H9 (cell line): ENCODE measurements around the gene NCKAP5. TPM values are rescaled to one million over a fixed set of nuclear protein-coding genes. Genes with fewer than 3 reads are reported as not detected.

Experiments
- DNase-seq: peaks from one replicate; pipeline ENCODE4 v3.0.0-alpha.2; 2017
- H2AFZ ChIP-seq: one replicate; pipeline ENCODE4 v1.6.1; 2013; ENCODE audit warnings: mild to moderate bottlenecking, low read length, control low read depth, moderate library complexity
- H2AK5ac ChIP-seq: 2 replicates; pipeline ENCODE4 v1.6.1; 2013; ENCODE audit warnings: low read length, control low read depth, mixed read lengths; ENCODE audit not compliant: insufficient read length
- H2BK120ac ChIP-seq: one replicate; pipeline ENCODE4 v1.6.1; 2013; ENCODE audit warnings: low read depth, mild to moderate bottlenecking, low read length, control low read depth, inconsistent platforms; ENCODE audit not compliant: poor library complexity, severe bottlenecking
- H2BK12ac ChIP-seq: 2 replicates; pipeline ENCODE4 v1.6.1; 2013; ENCODE audit warnings: low read length, control low read depth, mixed read lengths, low read depth; ENCODE audit not compliant: insufficient read length
- H2BK15ac ChIP-seq: 2 replicates; pipeline ENCODE4 v1.6.1; 2013; ENCODE audit warnings: low read depth, low read length, control low read depth
- H2BK20ac ChIP-seq: one replicate; pipeline ENCODE4 v1.6.1; 2013; ENCODE audit warnings: low read depth, mild to moderate bottlenecking, low read length, control low read depth, inconsistent platforms; ENCODE audit not compliant: poor library complexity, severe bottlenecking
- H2BK5ac ChIP-seq: 2 replicates; pipeline ENCODE4 v1.6.1; 2013; ENCODE audit warnings: low read length, control low read depth, mixed read lengths; ENCODE audit not compliant: insufficient read length
- H3K14ac ChIP-seq: 2 replicates; pipeline ENCODE4 v1.6.1; 2013; ENCODE audit warnings: low read length, control low read depth; ENCODE audit not compliant: insufficient read depth
- H3K18ac ChIP-seq: 2 replicates; pipeline ENCODE4 v1.6.1; 2013; ENCODE audit warnings: low read depth, mild to moderate bottlenecking, mixed read lengths, low read length, control low read depth; ENCODE audit not compliant: insufficient read length
- H3K23ac ChIP-seq: 2 replicates; pipeline ENCODE4 v1.6.1; 2013; ENCODE audit warnings: low read length, control low read depth, mixed read lengths, low read depth; ENCODE audit not compliant: insufficient read length
- H3K23me2 ChIP-seq: 2 replicates; pipeline ENCODE4 v1.6.1; 2013; ENCODE audit warnings: low read depth, mild to moderate bottlenecking, mixed read lengths, low read length, control low read depth; ENCODE audit not compliant: insufficient read length, poor library complexity, severe bottlenecking
- H3K27ac ChIP-seq: 2 replicates; pipeline ENCODE4 v1.5.1; 2013; ENCODE audit warnings: low read length, control low read depth, mixed read lengths, low read depth; ENCODE audit not compliant: insufficient read length
- H3K27me3 ChIP-seq: 2 replicates; pipeline ENCODE4 v1.6.1; 2013; ENCODE audit warnings: low read length, control low read depth, inconsistent platforms; ENCODE audit not compliant: insufficient read depth
- H3K4ac ChIP-seq: 2 replicates; pipeline ENCODE4 v1.6.1; 2013; ENCODE audit warnings: low read depth, mild to moderate bottlenecking, control low read depth, inconsistent platforms, low read length, moderate library complexity
- H3K4me1 ChIP-seq: 2 replicates; pipeline ENCODE4 v1.6.1; 2013; ENCODE audit warnings: low read length, control low read depth, inconsistent platforms; ENCODE audit not compliant: insufficient read depth
- H3K4me2 ChIP-seq: 2 replicates; pipeline ENCODE4 v1.6.1; 2013; ENCODE audit warnings: low read length, control low read depth, mixed read lengths; ENCODE audit not compliant: insufficient read length, insufficient read depth
- H3K56ac ChIP-seq: 2 replicates; pipeline ENCODE4 v1.6.1; 2013; ENCODE audit warnings: low read depth, mild to moderate bottlenecking, mixed read lengths, low read length, control low read depth; ENCODE audit not compliant: insufficient read length
- H3K79me1 ChIP-seq: 2 replicates; pipeline ENCODE4 v1.6.1; 2013; ENCODE audit warnings: low read depth, mild to moderate bottlenecking, moderate library complexity, low read length, control low read depth, inconsistent platforms; ENCODE audit not compliant: insufficient read depth, poor library complexity, severe bottlenecking
- H3K79me2 ChIP-seq: 2 replicates; pipeline ENCODE4 v1.6.1; 2013; ENCODE audit warnings: low read length, control low read depth, inconsistent platforms; ENCODE audit not compliant: insufficient read depth
- H3K9ac ChIP-seq: 2 replicates; pipeline ENCODE4 v1.6.1; 2013; ENCODE audit warnings: low read length, control low read depth, mixed read lengths; ENCODE audit not compliant: insufficient read length; ENCODE audit errors: extremely low read depth
- H3K9me3 ChIP-seq: one replicate; pipeline ENCODE4 v1.6.1; 2013; ENCODE audit warnings: low read depth, low read length, inconsistent platforms; ENCODE audit not compliant: control insufficient read depth
- H3T11ph ChIP-seq: one replicate; pipeline ENCODE4 v1.6.1; 2013; ENCODE audit warnings: mild to moderate bottlenecking, low read length, control low read depth, inconsistent platforms
- H4K20me1 ChIP-seq: one replicate; pipeline ENCODE4 v1.6.1; 2013; ENCODE audit not compliant: control insufficient read depth, insufficient read length, insufficient read depth
- H4K5ac ChIP-seq: 2 replicates; pipeline ENCODE4 v1.6.1; 2013; ENCODE audit warnings: low read depth, mild to moderate bottlenecking, mixed read lengths, low read length, control low read depth; ENCODE audit not compliant: insufficient read length
- H4K8ac ChIP-seq: replicated peaks from 2 replicates; pipeline ENCODE4 v1.6.1; 2013; ENCODE audit warnings: low read length, control low read depth, mixed read lengths, low read depth; ENCODE audit not compliant: insufficient read length
- H4K91ac ChIP-seq: 2 replicates; pipeline ENCODE4 v1.6.1; 2013; ENCODE audit warnings: low read depth, mild to moderate bottlenecking, moderate library complexity, mixed read lengths, low read length, control low read depth; ENCODE audit not compliant: insufficient read length
- H3K27ac Mint-ChIP-seq, 3 experiments: 2 replicates in 2 of 3; 3 replicates in 1 of 3; pipeline ENCODE4 v1.8.0; 2020 to 2021; ENCODE audit warnings: mixed read lengths in 3 of 3, mild to moderate bottlenecking in 1 of 3, moderate library complexity in 1 of 3
- H3K27me3 Mint-ChIP-seq: 2 replicates; pipeline ENCODE4 v1.8.0; 2021; ENCODE audit warnings: low read depth, mild to moderate bottlenecking, moderate library complexity, mixed read lengths
- H3K36me3 Mint-ChIP-seq, 3 experiments: 2 replicates in 2 of 3; 3 replicates in 1 of 3; pipeline ENCODE4 v1.8.0; 2020 to 2021; ENCODE audit warnings: low read depth in 3 of 3, mixed read lengths in 3 of 3; ENCODE audit not compliant: insufficient read depth in 1 of 3
- H3K4me1 Mint-ChIP-seq, 2 experiments: 2 replicates each; pipeline ENCODE4 v1.8.0; 2020; ENCODE audit warnings: mixed read lengths in 2 of 2
- H3K4me3 Mint-ChIP-seq, 2 experiments: 2 replicates in 1 of 2; 3 replicates in 1 of 2; pipeline ENCODE4 v1.8.0; 2020 to 2021; ENCODE audit warnings: mild to moderate bottlenecking in 2 of 2, mixed read lengths in 2 of 2, moderate library complexity in 1 of 2
- H3K9me3 Mint-ChIP-seq, 2 experiments: 2 replicates in 1 of 2; 3 replicates in 1 of 2; pipeline ENCODE4 v1.8.0; 2020; ENCODE audit warnings: mild to moderate bottlenecking in 2 of 2, mixed read lengths in 2 of 2, moderate library complexity in 1 of 2
- WGBS: extraction: QIAGEN DNeasy Blood & Tissue Kit; methylation state at CpG from one replicate; pipeline ENCODE4 v1.1.7; 2013; ENCODE audit warnings: missing lambda C conversion rate, low lambda C conversion rate, mixed read lengths; ENCODE audit not compliant: insufficient read length; ENCODE audit errors: extremely low coverage; 5-methylcytosine and 5-hydroxymethylcytosine counted together
- total RNA-seq: library from RNA; stranded (reverse); gene quantifications from 2 replicates; pipeline ENCODE4 v1.2.1, GENCODE V29; 2021
- TF ChIP-seq, protein P1 (sequence below): fragments of 200-600 bp; sonication (generic); conservative IDR thresholded peaks from 3 replicates; pipeline ENCODE4 v1.8.0; 2021; ENCODE audit warnings: antibody characterized with exemption, mild to moderate bottlenecking

Gene NCKAP5
- total RNA-seq, 1 experiment from 2014 or later, result 0.26 TPM

GRCh38 chr2:133252780-133253355 lies 315.4 kb downstream of the NCKAP5 start:
- Histone ChIP-seq H2BK20ac (no peak overlapping the region), H2BK5ac (no peak overlapping the region), H3K23ac (no peak overlapping the region), H3K4ac (no peak overlapping the region), H3K4me1 (no peaks in the 10 kb centered on the region), H3K79me1 (no peaks in the 10 kb centered on the region), H3K14ac (no peak overlapping the region), H4K5ac (no peak overlapping the region), H4K8ac (no peak overlapping the region), H3K9ac (no peak overlapping the region), H3K27ac (no peak overlapping the region), H4K20me1 (no peaks in the 10 kb centered on the region), H2AK5ac (no peak overlapping the region), H3K56ac (no peak overlapping the region), H3K27me3 (no peaks in the 10 kb centered on the region), H2BK15ac (no peak overlapping the region), H3K4me2 (no peak overlapping the region), H2AFZ (no peak overlapping the region), H3T11ph (no peak overlapping the region), H4K91ac (no peak overlapping the region), H3K9me3 (no peaks in the 10 kb centered on the region), H3K79me2 (no peaks in the 10 kb centered on the region), H3K23me2 (no peaks in the 10 kb centered on the region), H2BK120ac (no peak overlapping the region), H3K18ac (no peak overlapping the region), H2BK12ac (no peak overlapping the region)
- H3K9me3 Mint-ChIP-seq, result no peaks in the 10 kb centered on the region
- H3K4me3 Mint-ChIP-seq, result no peak overlapping the region
- DNase-seq, result no peak
- H3K27ac Mint-ChIP-seq, result no peak overlapping the region
- 0 out of 4 replicates have a peak, but pooled peaks cover 0 to 2% of the 10 kb centered on the region in 2 experiments for H3K4me1 Mint-ChIP-seq
- no peaks in the 10 kb centered on the region for H3K36me3 Mint-ChIP-seq
- TF ChIP-seq, protein P1, sequence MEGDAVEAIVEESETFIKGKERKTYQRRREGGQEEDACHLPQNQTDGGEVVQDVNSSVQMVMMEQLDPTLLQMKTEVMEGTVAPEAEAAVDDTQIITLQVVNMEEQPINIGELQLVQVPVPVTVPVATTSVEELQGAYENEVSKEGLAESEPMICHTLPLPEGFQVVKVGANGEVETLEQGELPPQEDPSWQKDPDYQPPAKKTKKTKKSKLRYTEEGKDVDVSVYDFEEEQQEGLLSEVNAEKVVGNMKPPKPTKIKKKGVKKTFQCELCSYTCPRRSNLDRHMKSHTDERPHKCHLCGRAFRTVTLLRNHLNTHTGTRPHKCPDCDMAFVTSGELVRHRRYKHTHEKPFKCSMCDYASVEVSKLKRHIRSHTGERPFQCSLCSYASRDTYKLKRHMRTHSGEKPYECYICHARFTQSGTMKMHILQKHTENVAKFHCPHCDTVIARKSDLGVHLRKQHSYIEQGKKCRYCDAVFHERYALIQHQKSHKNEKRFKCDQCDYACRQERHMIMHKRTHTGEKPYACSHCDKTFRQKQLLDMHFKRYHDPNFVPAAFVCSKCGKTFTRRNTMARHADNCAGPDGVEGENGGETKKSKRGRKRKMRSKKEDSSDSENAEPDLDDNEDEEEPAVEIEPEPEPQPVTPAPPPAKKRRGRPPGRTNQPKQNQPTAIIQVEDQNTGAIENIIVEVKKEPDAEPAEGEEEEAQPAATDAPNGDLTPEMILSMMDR, result no peak
- no peaks in the 10 kb centered on the region for H3K27me3 Mint-ChIP-seq
- no CpG with 5 or more reads among the region's 5 CpGs for WGBS
